ENCODE data around the gene WDR64.

WDR64 gene

GRCh38 chr1:241744591-241744990 is 92.5 kb downstream of the WDR64 start:
- Histone ChIP-seq H3K4ac (ENCODE audit: low read depth, low read length) (no peak overlapping the region), H4K8ac (ENCODE audit: low read depth, low read length) (no peak overlapping the region), H3K23ac (ENCODE audit: low read length) (no peak overlapping the region), H2BK12ac (ENCODE audit: low read length) (no peak overlapping the region), H3K4me3 (ENCODE audit: low read depth, low read length) (no peak overlapping the region), H2AK5ac (ENCODE audit: low read length) (no peak overlapping the region), H2BK5ac (ENCODE audit: low read depth, low read length, poor library complexity) (no peak overlapping the region), H2BK120ac (ENCODE audit: insufficient read depth, low read length, poor library complexity) (no peak overlapping the region), H3K14ac (ENCODE audit: low read length) (no peak overlapping the region), H3K18ac (ENCODE audit: low read length) (no peak overlapping the region), H3K79me2 (ENCODE audit: control insufficient read depth, insufficient read depth, low read length, poor library complexity) (no peaks in the 10 kb centered on the region), H3K4me1 (ENCODE audit: control insufficient read depth in 1 of 2, insufficient read depth in 2 of 2, low read length in 2 of 2) (peaks cover 2 to 3% of the 10 kb centered on the region in 2 experiments), H4K12ac (ENCODE audit: low read depth, low read length) (no peak overlapping the region), H3K4me2 (ENCODE audit: low read length) (no peak overlapping the region), H3K27ac (ENCODE audit: low read depth, low read length) (no peak overlapping the region), H4K91ac (ENCODE audit: low read depth, low read length) (no peak overlapping the region), H3K9ac (ENCODE audit: low read length) (no peak overlapping the region), H3K27me3 (ENCODE audit: insufficient read depth, low read length) (no peaks in the 10 kb centered on the region), H3K79me1 (ENCODE audit: low read length) (no peaks in the 10 kb centered on the region), H3K9me3 (ENCODE audit: insufficient read depth, low read depth, low read length) (peaks cover 1% of the 10 kb centered on the region), H2AFZ (ENCODE audit: insufficient read depth, low read length, poor library complexity) (no peak overlapping the region), H3K36me3 (ENCODE audit: control insufficient read depth in 1 of 2, insufficient read depth in 2 of 2, low read length in 2 of 2) (no peaks in the 10 kb centered on the region)
- no CpG with 5 or more reads among the region's 2 CpGs for WGBS (ENCODE audit: extremely low coverage, insufficient coverage, insufficient read length)
- DNase-seq = peak; percentile 43 to 45

- Histone ChIP-seq H3K79me1 (ENCODE audit: low read length) (no peaks in the 10 kb centered on the region), H3K27ac (ENCODE audit: low read depth, low read length) (no peak overlapping the region), H2BK12ac (ENCODE audit: low read length) (no peak overlapping the region), H3K4me2 (ENCODE audit: low read length) (no peak overlapping the region), H2AFZ (ENCODE audit: insufficient read depth, low read length, poor library complexity) (no peak overlapping the region), H3K14ac (ENCODE audit: low read length) (no peak overlapping the region), H2BK5ac (ENCODE audit: low read depth, low read length, poor library complexity) (no peak overlapping the region), H4K8ac (ENCODE audit: low read depth, low read length) (no peak overlapping the region), H3K9me3 (ENCODE audit: insufficient read depth, low read depth, low read length) (no peaks in the 10 kb centered on the region), H3K23ac (ENCODE audit: low read length) (no peak overlapping the region), H3K9ac (ENCODE audit: low read length) (no peak overlapping the region), H3K4ac (ENCODE audit: low read depth, low read length) (no peak overlapping the region), H3K79me2 (ENCODE audit: control insufficient read depth, insufficient read depth, low read length, poor library complexity) (no peaks in the 10 kb centered on the region), H2BK120ac (ENCODE audit: insufficient read depth, low read length, poor library complexity) (no peak overlapping the region), H2AK5ac (ENCODE audit: low read length) (no peak overlapping the region), H4K91ac (ENCODE audit: low read depth, low read length) (no peak overlapping the region), H3K36me3 (ENCODE audit: control insufficient read depth in 1 of 2, insufficient read depth in 2 of 2, low read length in 2 of 2) (no peaks in the 10 kb centered on the region), H3K4me3 (ENCODE audit: low read depth, low read length) (no peak overlapping the region), H3K18ac (ENCODE audit: low read length) (no peak overlapping the region), H3K4me1 (ENCODE audit: control insufficient read depth in 1 of 2, insufficient read depth in 2 of 2, low read length in 2 of 2) (peaks cover 5 to 7% of the 10 kb centered on the region in 2 experiments), H3K27me3 (ENCODE audit: insufficient read depth, low read length) (no peaks in the 10 kb centered on the region), H4K12ac (ENCODE audit: low read depth, low read length) (no peak overlapping the region)
- no CpG with 5 or more reads among the region's 6 CpGs for WGBS (ENCODE audit: extremely low coverage, insufficient coverage, insufficient read length)
- no peak for DNase-seq
Observed at GRCh38 chr1:241747992-241748391, 95.9 kb downstream of the WDR64 start.

- no peak overlapping the region for H3K4me2 ChIP-seq (ENCODE audit: low read length)
- no peak overlapping the region for H3K4me3 ChIP-seq (ENCODE audit: low read depth, low read length)
- WGBS (ENCODE audit: extremely low coverage, insufficient coverage, insufficient read length) = no CpG with 5 or more reads among the region's 20 CpGs
- H2AFZ ChIP-seq (ENCODE audit: insufficient read depth, low read length, poor library complexity) = no peak overlapping the region
- H3K9me3 ChIP-seq (ENCODE audit: insufficient read depth, low read depth, low read length) = no peaks in the 10 kb centered on the region
- H2BK120ac ChIP-seq (ENCODE audit: insufficient read depth, low read length, poor library complexity) = peak overlapping the region; percentile 82
- peak overlapping the region; percentile 63 for H2BK12ac ChIP-seq (ENCODE audit: low read length)
- H3K23ac ChIP-seq (ENCODE audit: low read length) = no peak overlapping the region
- no peaks in the 10 kb centered on the region for H3K79me1 ChIP-seq (ENCODE audit: low read length)
- peak overlapping the region; percentile 76 for H4K8ac ChIP-seq (ENCODE audit: low read depth, low read length)
- no peak overlapping the region for H2AK5ac ChIP-seq (ENCODE audit: low read length)
- peak overlapping the region; percentile 75 for H2BK5ac ChIP-seq (ENCODE audit: low read depth, low read length, poor library complexity)
- peak overlapping the region; percentile 43 for H3K27ac ChIP-seq (ENCODE audit: low read depth, low read length)
- no peaks in the 10 kb centered on the region for H3K36me3 ChIP-seq (ENCODE audit: control insufficient read depth in 1 of 2, insufficient read depth in 2 of 2, low read length in 2 of 2)
- H3K9ac ChIP-seq (ENCODE audit: low read length) = no peak overlapping the region
- peak; percentile 64 to 81 for DNase-seq
- H3K18ac ChIP-seq (ENCODE audit: low read length) = no peak overlapping the region
- no peaks in the 10 kb centered on the region for H3K79me2 ChIP-seq (ENCODE audit: control insufficient read depth, insufficient read depth, low read length, poor library complexity)
- peak overlapping the region; percentile 45 for H4K91ac ChIP-seq (ENCODE audit: low read depth, low read length)
- H3K27me3 ChIP-seq (ENCODE audit: insufficient read depth, low read length) = no peaks in the 10 kb centered on the region
- H3K4me1 ChIP-seq (ENCODE audit: control insufficient read depth in 1 of 2, insufficient read depth in 2 of 2, low read length in 2 of 2) = peaks cover 5 to 7% of the 10 kb centered on the region in 2 experiments
- H4K12ac ChIP-seq (ENCODE audit: low read depth, low read length) = no peak overlapping the region
- no peak overlapping the region for H3K4ac ChIP-seq (ENCODE audit: low read depth, low read length)
- no peak overlapping the region for H3K14ac ChIP-seq (ENCODE audit: low read length)
Observed at GRCh38 chr1:241749041-241749944, 97.2 kb downstream of the WDR64 start.

GRCh38 chr1:241749945-241750695 is 98.0 kb downstream of the WDR64 start:
- no peaks in the 10 kb centered on the region for H3K79me1 ChIP-seq (ENCODE audit: low read length)

More at GRCh38 chr1:241749945-241750695, 98.0 kb downstream of the WDR64 start:
- H2AFZ ChIP-seq (ENCODE audit: insufficient read depth, low read length, poor library complexity) = no peak overlapping the region
- H3K4me2 ChIP-seq (ENCODE audit: low read length) = no peak overlapping the region
- no CpG with 5 or more reads among the region's 6 CpGs for WGBS (ENCODE audit: extremely low coverage, insufficient coverage, insufficient read length)
- peaks cover 5 to 7% of the 10 kb centered on the region in 2 experiments for H3K4me1 ChIP-seq (ENCODE audit: control insufficient read depth in 1 of 2, insufficient read depth in 2 of 2, low read length in 2 of 2)
- H4K91ac ChIP-seq (ENCODE audit: low read depth, low read length) = peak overlapping the region; percentile 45
- H3K4me3 ChIP-seq (ENCODE audit: low read depth, low read length) = no peak overlapping the region
- H2BK120ac ChIP-seq (ENCODE audit: insufficient read depth, low read length, poor library complexity) = peak overlapping the region; percentile 82
- peak overlapping the region; percentile 43 for H3K27ac ChIP-seq (ENCODE audit: low read depth, low read length)
- peak overlapping the region; percentile 76 for H4K8ac ChIP-seq (ENCODE audit: low read depth, low read length)
- H3K4ac ChIP-seq (ENCODE audit: low read depth, low read length) = no peak overlapping the region
- no peaks in the 10 kb centered on the region for H3K36me3 ChIP-seq (ENCODE audit: control insufficient read depth in 1 of 2, insufficient read depth in 2 of 2, low read length in 2 of 2)
- no peak overlapping the region for H3K18ac ChIP-seq (ENCODE audit: low read length)
- no peak overlapping the region for H4K12ac ChIP-seq (ENCODE audit: low read depth, low read length)
- no peak overlapping the region for H3K9ac ChIP-seq (ENCODE audit: low read length)
- H3K79me2 ChIP-seq (ENCODE audit: control insufficient read depth, insufficient read depth, low read length, poor library complexity) = no peaks in the 10 kb centered on the region
- no peaks in the 10 kb centered on the region for H3K9me3 ChIP-seq (ENCODE audit: insufficient read depth, low read depth, low read length)
- no peaks in the 10 kb centered on the region for H3K27me3 ChIP-seq (ENCODE audit: insufficient read depth, low read length)
- DNase-seq = peak; percentile 66 to 98
- H2AK5ac ChIP-seq (ENCODE audit: low read length) = no peak overlapping the region
- H2BK12ac ChIP-seq (ENCODE audit: low read length) = no peak overlapping the region
- peak overlapping the region; percentile 75 for H2BK5ac ChIP-seq (ENCODE audit: low read depth, low read length, poor library complexity)
- no peak overlapping the region for H3K23ac ChIP-seq (ENCODE audit: low read length)
- H3K14ac ChIP-seq (ENCODE audit: low read length) = no peak overlapping the region

All from trophoblast cell (in vitro differentiated cells and primary cell).